ENCODE data around the gene PSMD2.

Gene PSMD2

GRCh38 chr3:184283681-184284080, 15.4 kb upstream of the PSMD2 start:
- FAIRE-seq = no peak

GRCh38 chr3:184284696-184285095, 14.3 kb upstream of the PSMD2 start:
- no peak for FAIRE-seq

GRCh38 chr3:184289426-184289938, 9.6 kb upstream of the PSMD2 start:
- FAIRE-seq = no peak

GRCh38 chr3:184290331-184290730, 8.7 kb upstream of the PSMD2 start:
- FAIRE-seq = no peak

GRCh38 chr3:184291044-184291737, 7.8 kb upstream of the PSMD2 start:
- FAIRE-seq = no peak

- no peak for FAIRE-seq
These were observed 7.1 kb upstream of the PSMD2 start for GRCh38 chr3:184291738-184292445.

GRCh38 chr3:184295771-184296170, 3.3 kb upstream of the PSMD2 start:
- FAIRE-seq = no peak

GRCh38 chr3:184296616-184297015, 2.4 kb upstream of the PSMD2 start:
- no peak for FAIRE-seq

GRCh38 chr3:184299488-184300377, 692 bp downstream of the PSMD2 start:
- no peak for FAIRE-seq

- no peak for FAIRE-seq
These were observed 1.3 kb downstream of the PSMD2 start for GRCh38 chr3:184300378-184300720.

- no peak for FAIRE-seq
These were observed 6.5 kb downstream of the PSMD2 start for GRCh38 chr3:184305577-184305976.

GRCh38 chr3:184306341-184306972, 7.4 kb downstream of the PSMD2 start:
- FAIRE-seq = no peak

- FAIRE-seq = no peak
These were observed 8.9 kb downstream of the PSMD2 start for GRCh38 chr3:184307915-184308314.

GRCh38 chr3:184308744-184309143, 9.7 kb downstream of the PSMD2 start:
- FAIRE-seq = no peak

GRCh38 chr3:184311633-184312032, 12.6 kb downstream of the PSMD2 start:
- FAIRE-seq = no peak

- FAIRE-seq = no peak
These were observed 15.3 kb downstream of the PSMD2 start, which contains the start of gene EIF4G1 for GRCh38 chr3:184314363-184314699. Gene EIF4G1, plus strand, starts transcription at chr3:184314606. Its CDS starts 1,191 bp downstream, at chr3:184315797.

- FAIRE-seq = no peak
These were observed 15.9 kb downstream of the PSMD2 start for GRCh38 chr3:184314700-184315542.

GRCh38 chr3:184315543-184315867, 16.5 kb downstream of the PSMD2 start:
- FAIRE-seq = no peak

- no peak for FAIRE-seq
These were observed 17.0 kb downstream of the PSMD2 start for GRCh38 chr3:184315871-184316661.

GRCh38 chr3:184316792-184317191, 17.8 kb downstream of the PSMD2 start:
- FAIRE-seq = no peak

GRCh38 chr3:184317201-184317600, 18.2 kb downstream of the PSMD2 start:
- FAIRE-seq = no peak
